Nephron (organoid): ENCODE data around the gene UBQLN4.
A peak's percentile ranks its signal among the peaks of the same experiment; 100 is the strongest.

ENCODE experiments used
- H3K27ac Mint-ChIP-seq, 3 experiments: 2 replicates each; pipeline ENCODE4 v1.8.0; 2020; ENCODE audit warnings: mixed read lengths in 3 of 3, mild to moderate bottlenecking in 2 of 3, moderate library complexity in 1 of 3
- H3K27me3 Mint-ChIP-seq: 2 replicates; pipeline ENCODE4 v1.8.0; 2021; ENCODE audit warnings: low read depth, mild to moderate bottlenecking, moderate library complexity, mixed read lengths
- H3K36me3 Mint-ChIP-seq: 2 replicates; pipeline ENCODE4 v1.8.0; 2020; ENCODE audit warnings: low read depth, mixed read lengths
- H3K4me1 Mint-ChIP-seq: 2 replicates; pipeline ENCODE4 v1.8.0; 2020; ENCODE audit warnings: mixed read lengths
- H3K4me3 Mint-ChIP-seq, 3 experiments: 2 replicates each; pipeline ENCODE4 v1.8.0; 2020; ENCODE audit warnings: mild to moderate bottlenecking in 3 of 3, mixed read lengths in 3 of 3, moderate library complexity in 2 of 3
- H3K9me3 Mint-ChIP-seq: 2 replicates; pipeline ENCODE4 v1.8.0; 2020; ENCODE audit warnings: mixed read lengths
- TF ChIP-seq, protein P1 (sequence below), 3 experiments: fragments of 200-600 bp; sonication (generic); IDR thresholded peaks; one replicate each; pipeline ENCODE4 v1.5.0; 2021; ENCODE audit warnings: antibody characterized with exemption in 3 of 3; ENCODE audit not compliant: unreplicated experiment in 3 of 3

UBQLN4 gene

GRCh38 chr1:156062189-156062588 is 8.6 kb upstream of the UBQLN4 start:
- Mint-ChIP-seq H3K36me3 (peaks cover 5% of the 10 kb centered on the region), H3K9me3 (no peaks in the 10 kb centered on the region), H3K4me3 (peak overlapping the region in 1 of 3 experiments; percentile 69), H3K27me3 (peaks cover 3% of the 10 kb centered on the region), H3K4me1 (peaks cover 3% of the 10 kb centered on the region), H3K27ac (peak overlapping the region in 1 of 3 experiments; percentile 22)
- TF ChIP-seq, protein P1, sequence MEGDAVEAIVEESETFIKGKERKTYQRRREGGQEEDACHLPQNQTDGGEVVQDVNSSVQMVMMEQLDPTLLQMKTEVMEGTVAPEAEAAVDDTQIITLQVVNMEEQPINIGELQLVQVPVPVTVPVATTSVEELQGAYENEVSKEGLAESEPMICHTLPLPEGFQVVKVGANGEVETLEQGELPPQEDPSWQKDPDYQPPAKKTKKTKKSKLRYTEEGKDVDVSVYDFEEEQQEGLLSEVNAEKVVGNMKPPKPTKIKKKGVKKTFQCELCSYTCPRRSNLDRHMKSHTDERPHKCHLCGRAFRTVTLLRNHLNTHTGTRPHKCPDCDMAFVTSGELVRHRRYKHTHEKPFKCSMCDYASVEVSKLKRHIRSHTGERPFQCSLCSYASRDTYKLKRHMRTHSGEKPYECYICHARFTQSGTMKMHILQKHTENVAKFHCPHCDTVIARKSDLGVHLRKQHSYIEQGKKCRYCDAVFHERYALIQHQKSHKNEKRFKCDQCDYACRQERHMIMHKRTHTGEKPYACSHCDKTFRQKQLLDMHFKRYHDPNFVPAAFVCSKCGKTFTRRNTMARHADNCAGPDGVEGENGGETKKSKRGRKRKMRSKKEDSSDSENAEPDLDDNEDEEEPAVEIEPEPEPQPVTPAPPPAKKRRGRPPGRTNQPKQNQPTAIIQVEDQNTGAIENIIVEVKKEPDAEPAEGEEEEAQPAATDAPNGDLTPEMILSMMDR (IDR thresholded peaks at IDR 0.05; ENCODE audit: unreplicated experiment in 3 of 3) = no peak

GRCh38 chr1:156060937-156061636 is 7.5 kb upstream of the UBQLN4 start, which contains the start of gene RAB25:
Gene RAB25 (plus strand): TSS chr1:156061160. CDS start chr1:156061401, 241 bp downstream.
- Mint-ChIP-seq H3K27ac (peak within 1 kb of the TSS in 2 of 3 experiments; percentile 51 to 78), H3K36me3 (peaks cover 9% of the 10 kb centered on the region), H3K9me3 (no peaks in the 10 kb centered on the region), H3K4me1 (peaks cover 9% of the 10 kb centered on the region), H3K4me3 (peak within 1 kb of the TSS; percentile 48 to 69 (median 59)), H3K27me3 (peaks cover 3% of the 10 kb centered on the region)
- TF ChIP-seq, protein P1 (IDR thresholded peaks at IDR 0.05; ENCODE audit: unreplicated experiment in 3 of 3) = no peak

DNA sequence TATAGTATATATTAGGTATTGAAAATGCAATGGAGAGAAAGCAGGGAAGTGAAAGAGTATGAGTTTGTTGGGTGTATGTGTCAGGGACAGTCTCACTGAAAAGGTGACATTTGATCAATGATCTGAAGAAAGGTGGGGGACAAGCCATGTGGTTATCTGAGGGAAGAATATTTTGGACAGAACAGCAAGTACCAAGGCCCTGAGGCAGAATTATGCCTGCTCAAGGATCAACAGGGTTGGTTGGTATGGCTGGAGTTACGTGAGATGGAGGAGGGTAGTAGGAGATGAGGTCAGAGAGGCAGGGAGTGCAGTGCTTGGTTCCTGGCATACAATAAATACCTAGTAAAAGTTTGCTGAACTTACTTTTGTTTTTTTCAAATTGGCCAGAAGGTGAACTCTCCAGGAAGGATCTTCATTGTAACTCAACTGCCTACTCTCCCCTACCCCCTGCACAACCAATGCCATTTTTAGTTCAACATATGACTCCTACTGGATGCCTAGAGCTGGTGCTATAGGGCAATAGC is 2.8 kb upstream of the UBQLN4 start:
- H3K9me3 Mint-ChIP-seq = no peaks in the 10 kb centered on the region
- peak overlapping the region; percentile 76 to 90 (median 79) for H3K4me3 Mint-ChIP-seq
- H3K4me1 Mint-ChIP-seq = peaks cover 28% of the 10 kb centered on the region
- H3K36me3 Mint-ChIP-seq = peaks cover 15% of the 10 kb centered on the region
- H3K27ac Mint-ChIP-seq = peak overlapping the region in 1 of 3 experiments; percentile 41
- TF ChIP-seq, protein P1 (IDR thresholded peaks at IDR 0.05; ENCODE audit: unreplicated experiment in 3 of 3) = no peak
- peaks cover 3% of the 10 kb centered on the region for H3K27me3 Mint-ChIP-seq

DNA sequence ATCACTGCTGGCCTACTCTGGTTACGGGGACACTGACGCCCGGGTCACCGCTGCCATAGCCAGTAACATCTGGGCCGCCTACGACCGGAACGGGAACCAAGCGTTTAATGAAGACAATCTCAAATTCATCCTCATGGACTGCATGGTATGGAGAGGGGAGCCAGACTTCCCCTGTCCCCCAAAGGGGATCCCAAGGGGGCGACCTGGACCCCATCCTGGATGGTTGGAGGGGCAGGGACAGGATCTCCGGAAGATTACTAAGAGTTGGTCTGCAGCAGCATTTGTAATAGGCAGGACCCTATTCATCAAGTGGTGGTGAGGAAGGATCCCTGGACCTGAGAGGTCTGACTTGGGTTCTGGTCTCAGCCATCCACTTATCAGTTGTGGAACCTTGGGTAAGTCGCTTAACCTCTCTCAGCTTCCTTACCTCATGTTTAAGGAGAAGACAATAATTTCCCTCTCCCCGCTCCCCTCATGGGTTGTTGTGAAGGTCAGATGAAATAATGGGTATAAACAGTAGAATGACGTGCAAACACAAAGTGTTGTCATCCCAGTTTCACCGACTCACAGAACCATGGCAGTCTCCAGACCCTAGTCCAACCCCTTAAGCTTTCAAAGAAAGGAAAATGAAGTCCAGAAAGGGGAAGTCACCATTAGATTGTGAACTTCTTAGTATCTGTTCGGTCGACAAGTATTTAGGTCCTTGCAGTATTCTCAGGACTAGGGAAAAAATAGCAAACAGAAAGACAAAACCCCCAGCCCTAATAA is 1.9 kb upstream of the UBQLN4 start:
- H3K4me3 Mint-ChIP-seq = peak overlapping the region; percentile 90 to 95 (median 92)
- no peaks in the 10 kb centered on the region for H3K9me3 Mint-ChIP-seq
- no peaks in the 10 kb centered on the region for H3K27me3 Mint-ChIP-seq
- H3K36me3 Mint-ChIP-seq = peaks cover 15% of the 10 kb centered on the region
- H3K27ac Mint-ChIP-seq = peak overlapping the region; percentile 50 to 94 (median 77)
- H3K4me1 Mint-ChIP-seq = peaks cover 28% of the 10 kb centered on the region
- TF ChIP-seq, protein P1 (IDR thresholded peaks at IDR 0.05; ENCODE audit: unreplicated experiment in 3 of 3) = no peak

GRCh38 chr1:156054500-156055280 is 1.1 kb upstream of the UBQLN4 start, which contains the start of gene LAMTOR2:
Gene LAMTOR2 (plus strand): TSS chr1:156054782. CDS start chr1:156054890, 108 bp downstream.
- TF ChIP-seq, protein P1 (IDR thresholded peaks at IDR 0.05; ENCODE audit: unreplicated experiment in 3 of 3) = no peak
- H3K27ac Mint-ChIP-seq = peak within 1 kb of the TSS; percentile 94 to 98 (median 98)
- H3K9me3 Mint-ChIP-seq = no peaks in the 10 kb centered on the region
- peaks cover 22% of the 10 kb centered on the region for H3K36me3 Mint-ChIP-seq
- peaks cover 28% of the 10 kb centered on the region for H3K4me1 Mint-ChIP-seq
- peak within 1 kb of the TSS; percentile 97 to 98 (median 98) for H3K4me3 Mint-ChIP-seq
- H3K27me3 Mint-ChIP-seq = no peaks in the 10 kb centered on the region
